K562 (cell line): ENCODE measurements around the gene INTS4. TPM values are rescaled to one million over a fixed set of nuclear protein-coding genes. Genes with fewer than 3 reads are reported as not detected.

Experiments used
- ADNP ChIP-seq: fragments of 200-800 bp; sonication (Bioruptor generic); IDR thresholded peaks from 2 replicates; pipeline ENCODE4 v1.6.1; 2016; ENCODE audit warnings: missing genetic modification characterization, missing compliant biosample characterization
- CBFA2T2 ChIP-seq: fragments of 450-650 bp; conservative IDR thresholded peaks from 2 replicates; pipeline ENCODE4 v1.6.1; 2017; ENCODE audit warnings: mild to moderate bottlenecking
- DACH1 ChIP-seq: fragments of 450-650 bp; IDR thresholded peaks from 2 replicates; pipeline ENCODE4 v1.6.1; 2018; ENCODE audit not compliant: partially characterized antibody
- EP300 ChIP-seq: IDR thresholded peaks from 2 replicates; pipeline ENCODE4 v1.6.1; 2012; ENCODE audit warnings: low read length, improper control_type of control experiment
- HDAC8 ChIP-seq: fragments of 450-650 bp; IDR thresholded peaks from 2 replicates; pipeline ENCODE4 v1.6.1; 2016; ENCODE audit warnings: mild to moderate bottlenecking, missing genetic modification characterization, moderate library complexity, missing compliant biosample characterization
- HNRNPH1 ChIP-seq: fragments of 200-400 bp; formaldehyde crosslinking; optimal IDR thresholded peaks from 2 replicates; pipeline ENCODE3; 2017; ENCODE audit warnings: low read depth, mild to moderate bottlenecking, low read length, moderate library complexity
- JUN ChIP-seq, 2 experiments: sonication (generic) in 1 of 2; formaldehyde crosslinking in 1 of 2; IDR thresholded peaks; 2 replicates each; pipeline versions ENCODE4 v1.6.1 to v1.8.0; 2012 to 2022; ENCODE audit warnings: borderline replicate concordance in 2 of 2, mild to moderate bottlenecking in 2 of 2, improper control_type of control experiment in 1 of 2, low read depth in 1 of 2, low read length in 1 of 2, missing genetic modification reagents in 1 of 2
- KHSRP ChIP-seq: fragments of 450-650 bp; IDR thresholded peaks from 2 replicates; pipeline ENCODE4 v1.6.1; 2017
- NBN ChIP-seq: fragments of 450-650 bp; IDR thresholded peaks from 2 replicates; pipeline ENCODE4 v1.6.1; 2016; ENCODE audit warnings: low read depth, mild to moderate bottlenecking
- NFRKB ChIP-seq: fragments of 450-650 bp; IDR thresholded peaks from 2 replicates; pipeline ENCODE4 v1.6.1; 2016; ENCODE audit warnings: low read depth
- POU5F1 ChIP-seq: fragments of 150-350 bp; IDR thresholded peaks from 2 replicates; pipeline ENCODE4 v1.6.1; 2014; ENCODE audit warnings: borderline replicate concordance, low read length, low read depth, mild to moderate bottlenecking; ENCODE audit not compliant: partially characterized antibody
- RFX1 ChIP-seq: fragments of 450-650 bp; IDR thresholded peaks from 2 replicates; pipeline ENCODE4 v1.6.1; 2016; ENCODE audit warnings: mild to moderate bottlenecking, moderate library complexity
- SOX6 ChIP-seq: fragments of 450-650 bp; IDR thresholded peaks from 2 replicates; pipeline ENCODE4 v1.6.1; 2014; ENCODE audit warnings: mild to moderate bottlenecking
- SRF ChIP-seq, 2 experiments: fragments of 250-450, 450-650 bp in 1 of 2; sonication (Bioruptor Pico) in 1 of 2; sonication (generic) in 1 of 2; formaldehyde crosslinking; IDR thresholded peaks; 2 replicates each; pipeline versions ENCODE4 v1.5.0 to v1.5.1; 2020 to 2022; ENCODE audit warnings: mild to moderate bottlenecking in 1 of 2, missing genetic modification reagents in 1 of 2
- STAG1 ChIP-seq: sonication (generic); formaldehyde crosslinking; IDR thresholded peaks from 2 replicates; pipeline ENCODE4 v1.5.0; 2020; ENCODE audit warnings: missing genetic modification reagents, borderline replicate concordance
- ZC3H11A ChIP-seq: IDR thresholded peaks from 2 replicates; pipeline ENCODE4 v1.6.1; 2012; ENCODE audit warnings: low read depth, low read length, improper control_type of control experiment
- ZKSCAN3 ChIP-seq: fragments of 250-450 bp; sonication (Bioruptor Pico); IDR thresholded peaks from 2 replicates; pipeline ENCODE4 v1.4.0; 2020
- ZNF133 ChIP-seq: fragments of 250-450 bp; sonication (Bioruptor Pico); IDR thresholded peaks from 2 replicates; pipeline ENCODE4 v1.4.0; 2020; ENCODE audit warnings: mild to moderate bottlenecking
- ZNF263 ChIP-seq: sonication (generic); formaldehyde crosslinking; IDR thresholded peaks from 2 replicates; pipeline ENCODE4 v1.8.0; 2022; ENCODE audit warnings: mild to moderate bottlenecking, missing genetic modification reagents, borderline replicate concordance
- ZNF311 ChIP-seq: fragments of 250-450 bp; sonication (Bioruptor Pico); IDR thresholded peaks from 2 replicates; pipeline ENCODE4 v1.4.0; 2020; ENCODE audit warnings: mild to moderate bottlenecking, moderate library complexity
- ZNF354B ChIP-seq: fragments of 250-450 bp; sonication (Bioruptor Pico); IDR thresholded peaks from 2 replicates; pipeline ENCODE4 v1.4.0; 2020
- ZNF583 ChIP-seq: fragments of 250-450 bp; sonication (Bioruptor Pico); IDR thresholded peaks from 2 replicates; pipeline ENCODE4 v1.4.0; 2020
- polyA plus RNA-seq, 8 experiments: library from polyadenylated mRNA; depleted of rRNA in 4 of 8; stranded (reverse) in 5 of 8; unstranded in 3 of 8; fragments of >200 nt; fragmentation: Nextera tagmentation in 2 of 8; fragmentation: Illumina TruSeq in 1 of 8; extraction: Ambion mirVana in 2 of 8; extraction: Trizol in 1 of 8; gene quantifications; 2 replicates each; pipeline versions ENCODE4 v1.2.1 to v1.2.3, GENCODE V29; 2011 to 2014; ENCODE audit warnings: inconsistent platforms in 1 of 8, missing spikeins in 1 of 8
- total RNA-seq, 7 experiments: library from RNA; depleted of rRNA in 6 of 7; stranded (reverse); fragments of >200 nt in 6 of 7; fragmentation: Illumina TruSeq in 2 of 7; extraction: Trizol in 2 of 7; gene quantifications; 2 replicates each; pipeline versions ENCODE4 v1.2.1 to v1.2.3, GENCODE V29; 2011 to 2021; ENCODE audit warnings: low replicate concordance in 1 of 7
- TF ChIP-seq, protein P1 (sequence below): fragments of 450-650 bp; formaldehyde crosslinking; IDR thresholded peaks from 2 replicates; pipeline ENCODE4 v1.4.0; 2020; ENCODE audit warnings: mild to moderate bottlenecking, moderate library complexity
- TF ChIP-seq, protein P2 (sequence below): fragments of 150-350 bp; conservative IDR thresholded peaks from 2 replicates; pipeline ENCODE4 v1.6.1; 2014; ENCODE audit warnings: low read length
- TF ChIP-seq, protein P3 (sequence below): fragments of 150-350 bp; IDR thresholded peaks from 2 replicates; pipeline ENCODE4 v1.6.1; 2014; ENCODE audit warnings: low read depth, mild to moderate bottlenecking, low read length, borderline replicate concordance

The INTS4 gene
- total and polyA plus RNA-seq, 9 of the 15 experiments (the other 6 are each of a cell fraction or from before 2014, with no cell fraction given) = 28.4 to 53.4 (median 44.5) TPM

DNA sequence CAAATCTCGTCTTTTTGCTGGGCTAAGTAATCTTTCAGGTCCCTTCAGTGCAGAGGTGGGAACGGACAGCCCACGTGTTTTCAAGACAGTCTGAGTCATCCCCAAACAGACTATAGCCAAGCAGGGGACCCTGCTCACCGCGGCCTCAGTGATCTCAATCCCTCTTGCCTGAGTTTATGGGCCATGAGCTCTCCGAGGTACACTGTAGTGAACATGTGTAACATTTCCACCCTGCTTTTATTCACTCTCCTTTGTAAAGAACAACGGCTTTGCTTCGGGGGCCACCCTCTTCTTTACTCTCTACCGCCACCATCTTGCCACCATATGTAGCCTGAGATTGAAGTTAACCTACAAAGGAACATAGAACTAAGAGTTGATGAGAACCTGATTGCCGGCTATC lies 40.2 kb upstream of the INTS4 start (continued):
- TF ChIP-seq, protein P1, sequence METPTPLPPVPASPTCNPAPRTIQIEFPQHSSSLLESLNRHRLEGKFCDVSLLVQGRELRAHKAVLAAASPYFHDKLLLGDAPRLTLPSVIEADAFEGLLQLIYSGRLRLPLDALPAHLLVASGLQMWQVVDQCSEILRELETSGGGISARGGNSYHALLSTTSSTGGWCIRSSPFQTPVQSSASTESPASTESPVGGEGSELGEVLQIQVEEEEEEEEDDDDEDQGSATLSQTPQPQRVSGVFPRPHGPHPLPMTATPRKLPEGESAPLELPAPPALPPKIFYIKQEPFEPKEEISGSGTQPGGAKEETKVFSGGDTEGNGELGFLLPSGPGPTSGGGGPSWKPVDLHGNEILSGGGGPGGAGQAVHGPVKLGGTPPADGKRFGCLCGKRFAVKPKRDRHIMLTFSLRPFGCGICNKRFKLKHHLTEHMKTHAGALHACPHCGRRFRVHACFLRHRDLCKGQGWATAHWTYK (CRISPR knock-in tag) = no peak
- no peak for TF ChIP-seq POU5F1
- TF ChIP-seq NFRKB = no peak
- no peak for TF ChIP-seq SRF (CRISPR knock-in tag; IDR thresholded peaks at IDR 0.05)
- TF ChIP-seq HDAC8 (tag) = peak; percentile 83; the same call in 1 of the 2 replicates
- TF ChIP-seq KHSRP = no peak
- no peak for TF ChIP-seq DACH1
- TF ChIP-seq JUN (IDR thresholded peaks at IDR 0.05; ENCODE audit: borderline replicate concordance, low read depth, low read length) = peak; percentile 43; the same call in 1 of the 2 replicates
- TF ChIP-seq JUN (CRISPR knock-in tag; IDR thresholded peaks at IDR 0.05; ENCODE audit: borderline replicate concordance) = no peak
- no peak for TF ChIP-seq STAG1
- TF ChIP-seq EP300 = no peak
- no peak for TF ChIP-seq ZNF354B (CRISPR knock-in tag)
- TF ChIP-seq ZNF263 (CRISPR knock-in tag) = no peak
- TF ChIP-seq ZNF583 (CRISPR knock-in tag) = no peak
- no peak for TF ChIP-seq ZKSCAN3 (CRISPR knock-in tag)
- no peak for TF ChIP-seq ZNF311 (CRISPR knock-in tag)
- no peak for TF ChIP-seq SOX6
- no peak for TF ChIP-seq NBN
- no peak for TF ChIP-seq ZC3H11A
- TF ChIP-seq ADNP = no peak
- TF ChIP-seq, protein P2, sequence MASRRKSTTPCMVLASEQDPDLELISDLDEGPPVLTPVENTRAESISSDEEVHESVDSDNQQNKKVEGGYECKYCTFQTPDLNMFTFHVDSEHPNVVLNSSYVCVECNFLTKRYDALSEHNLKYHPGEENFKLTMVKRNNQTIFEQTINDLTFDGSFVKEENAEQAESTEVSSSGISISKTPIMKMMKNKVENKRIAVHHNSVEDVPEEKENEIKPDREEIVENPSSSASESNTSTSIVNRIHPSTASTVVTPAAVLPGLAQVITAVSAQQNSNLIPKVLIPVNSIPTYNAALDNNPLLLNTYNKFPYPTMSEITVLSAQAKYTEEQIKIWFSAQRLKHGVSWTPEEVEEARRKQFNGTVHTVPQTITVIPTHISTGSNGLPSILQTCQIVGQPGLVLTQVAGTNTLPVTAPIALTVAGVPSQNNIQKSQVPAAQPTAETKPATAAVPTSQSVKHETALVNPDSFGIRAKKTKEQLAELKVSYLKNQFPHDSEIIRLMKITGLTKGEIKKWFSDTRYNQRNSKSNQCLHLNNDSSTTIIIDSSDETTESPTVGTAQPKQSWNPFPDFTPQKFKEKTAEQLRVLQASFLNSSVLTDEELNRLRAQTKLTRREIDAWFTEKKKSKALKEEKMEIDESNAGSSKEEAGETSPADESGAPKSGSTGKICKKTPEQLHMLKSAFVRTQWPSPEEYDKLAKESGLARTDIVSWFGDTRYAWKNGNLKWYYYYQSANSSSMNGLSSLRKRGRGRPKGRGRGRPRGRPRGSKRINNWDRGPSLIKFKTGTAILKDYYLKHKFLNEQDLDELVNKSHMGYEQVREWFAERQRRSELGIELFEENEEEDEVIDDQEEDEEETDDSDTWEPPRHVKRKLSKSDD = no peak
- TF ChIP-seq CBFA2T2 = no peak
- TF ChIP-seq RFX1 = no peak
- no peak for TF ChIP-seq HNRNPH1
- TF ChIP-seq ZNF133 (CRISPR knock-in tag) = no peak
- TF ChIP-seq, protein P3, sequence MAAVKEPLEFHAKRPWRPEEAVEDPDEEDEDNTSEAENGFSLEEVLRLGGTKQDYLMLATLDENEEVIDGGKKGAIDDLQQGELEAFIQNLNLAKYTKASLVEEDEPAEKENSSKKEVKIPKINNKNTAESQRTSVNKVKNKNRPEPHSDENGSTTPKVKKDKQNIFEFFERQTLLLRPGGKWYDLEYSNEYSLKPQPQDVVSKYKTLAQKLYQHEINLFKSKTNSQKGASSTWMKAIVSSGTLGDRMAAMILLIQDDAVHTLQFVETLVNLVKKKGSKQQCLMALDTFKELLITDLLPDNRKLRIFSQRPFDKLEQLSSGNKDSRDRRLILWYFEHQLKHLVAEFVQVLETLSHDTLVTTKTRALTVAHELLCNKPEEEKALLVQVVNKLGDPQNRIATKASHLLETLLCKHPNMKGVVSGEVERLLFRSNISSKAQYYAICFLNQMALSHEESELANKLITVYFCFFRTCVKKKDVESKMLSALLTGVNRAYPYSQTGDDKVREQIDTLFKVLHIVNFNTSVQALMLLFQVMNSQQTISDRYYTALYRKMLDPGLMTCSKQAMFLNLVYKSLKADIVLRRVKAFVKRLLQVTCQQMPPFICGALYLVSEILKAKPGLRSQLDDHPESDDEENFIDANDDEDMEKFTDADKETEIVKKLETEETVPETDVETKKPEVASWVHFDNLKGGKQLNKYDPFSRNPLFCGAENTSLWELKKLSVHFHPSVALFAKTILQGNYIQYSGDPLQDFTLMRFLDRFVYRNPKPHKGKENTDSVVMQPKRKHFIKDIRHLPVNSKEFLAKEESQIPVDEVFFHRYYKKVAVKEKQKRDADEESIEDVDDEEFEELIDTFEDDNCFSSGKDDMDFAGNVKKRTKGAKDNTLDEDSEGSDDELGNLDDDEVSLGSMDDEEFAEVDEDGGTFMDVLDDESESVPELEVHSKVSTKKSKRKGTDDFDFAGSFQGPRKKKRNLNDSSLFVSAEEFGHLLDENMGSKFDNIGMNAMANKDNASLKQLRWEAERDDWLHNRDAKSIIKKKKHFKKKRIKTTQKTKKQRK = no peak
